ENCODE data around the gene CFHR1.

GRCh38 chr1:196873385-196873784, 53.9 kb downstream of the CFHR1 start:
- TF ChIP-seq CTCF (conservative IDR thresholded peaks at IDR 0.05; ENCODE audit: low read depth, low read length): no peak
- TF ChIP-seq EZH2phosphoT487 (IDR thresholded peaks at IDR 0.05; ENCODE audit: borderline replicate concordance, low read length): no peak
- no peak for TF ChIP-seq EZH2 (IDR thresholded peaks at IDR 0.05; ENCODE audit: low read length, unreplicated experiment)

All from PC-3 (cell line).